ENCODE measurements around the gene ADGRL1. TPM values are rescaled to one million over a fixed set of nuclear protein-coding genes. Genes with fewer than 3 reads are reported as not detected.
"Not testable (repeated sequence)": the region's sequence is repeated elsewhere in the genome, so short reads cannot be mapped to it uniquely, and the experiment has no call there.

The ADGRL1 gene
- total and polyA plus RNA-seq, 10 of the 15 experiments (the other 5 are each of a cell fraction or from before 2014, with no cell fraction given): 0.05 to 4.8 (median 0.71) TPM

GRCh38 chr19:14185691-14186090 lies 20.3 kb downstream of the ADGRL1 start:
- SMC1A ChIA-PET (ENCODE audit: uncharacterized antibody, unreplicated experiment); H2AFZ ChIP-seq (ENCODE audit: control insufficient read depth, low read depth, low read length); H3K4me1 ChIP-seq (ENCODE audit: control insufficient read depth, insufficient read depth, low read length); BruUV-seq (replicated peaks); DNase-seq (ENCODE audit: low read depth, low spot score); H3K9me3 ChIP-seq (replicated peaks; ENCODE audit: control insufficient read depth, insufficient read depth, low read length); FAIRE-seq; in situ Hi-C loops (cut with MboI); H4K20me1 ChIP-seq (ENCODE audit: control insufficient read depth, insufficient read depth); RAD21 ChIA-PET (ENCODE audit: unreplicated experiment); ATAC-seq; H3K27me3 ChIP-seq (replicated peaks in 1 of 2; ENCODE audit: control insufficient read depth in 2 of 2, insufficient read depth in 2 of 2, low read length in 1 of 2); CTCF ChIA-PET; H3K79me2 ChIP-seq (ENCODE audit: control insufficient read depth, insufficient read depth, low read length); H3K4me2 ChIP-seq (ENCODE audit: control insufficient read depth, insufficient read depth); H3K9ac ChIP-seq (ENCODE audit: control insufficient read depth, insufficient read depth, low read length); intact Hi-C loops (cut with micrococcal nuclease; ENCODE audit: unreplicated experiment); H3K36me3 ChIP-seq (ENCODE audit: control insufficient read depth in 2 of 2, insufficient read depth in 2 of 2, low read length in 1 of 2); H3K27ac ChIP-seq (ENCODE audit: control insufficient read depth, insufficient read depth); H3K4me3 ChIP-seq: not testable (repeated sequence)
- POLR2A ChIA-PET: interaction anchor here (0.6 kb wide), 1 partner anchor 107 kb away, joined by 3 read pairs; no protein-coding TSS in a partner anchor
- 60% methylated on average over 1 of the region's 1 CpG for WGBS (ENCODE audit: insufficient coverage, insufficient replicate concordance, low lambda C conversion rate, missing lambda C conversion rate)

DNA sequence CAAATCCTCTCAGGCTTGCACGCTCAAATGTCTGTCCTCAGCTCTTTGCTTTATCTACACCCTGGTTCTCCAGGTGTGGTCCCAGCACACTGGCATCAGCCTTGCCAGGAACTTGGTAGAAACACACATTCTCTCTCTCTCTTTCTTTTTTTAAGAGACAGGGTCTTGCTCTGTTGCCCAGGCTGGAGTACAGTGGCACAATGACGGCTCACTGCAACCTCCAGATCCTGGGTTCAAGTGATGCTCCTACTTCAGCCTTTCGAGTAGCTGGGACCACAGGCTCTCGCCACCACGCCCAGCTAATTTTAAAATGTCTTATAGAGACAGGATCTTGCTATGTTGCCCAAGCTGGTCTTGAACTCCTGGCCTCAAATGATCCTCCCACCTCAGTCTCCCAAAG lies 20.8 kb downstream of the ADGRL1 start:
- CTCF ChIA-PET: interaction anchor here (2.0 kb wide), 1 partner anchor 14 kb away, joined by 5 read pairs; no protein-coding TSS in a partner anchor

More for the DNA sequence above, 20.8 kb downstream of the ADGRL1 start:
- Histone ChIP-seq H3K4me1 (ENCODE audit: control insufficient read depth, insufficient read depth, low read length) (no peaks in the 10 kb centered on the region), H4K20me1 (ENCODE audit: control insufficient read depth, insufficient read depth) (no peaks in the 10 kb centered on the region), H3K27me3 (replicated peaks in 1 of 2; ENCODE audit: control insufficient read depth in 2 of 2, insufficient read depth in 2 of 2, low read length in 1 of 2) (no peaks in the 10 kb centered on the region), H2AFZ (ENCODE audit: control insufficient read depth, low read depth, low read length) (no peak overlapping the region), H3K9me3 (replicated peaks; ENCODE audit: control insufficient read depth, insufficient read depth, low read length) (no peaks in the 10 kb centered on the region), H3K27ac (ENCODE audit: control insufficient read depth, insufficient read depth) (no peak overlapping the region), H3K9ac (ENCODE audit: control insufficient read depth, insufficient read depth, low read length) (no peak overlapping the region), H3K4me2 (ENCODE audit: control insufficient read depth, insufficient read depth) (no peak overlapping the region), H3K79me2 (ENCODE audit: control insufficient read depth, insufficient read depth, low read length) (no peaks in the 10 kb centered on the region), H3K4me3 (no peak overlapping the region), H3K36me3 (ENCODE audit: control insufficient read depth in 2 of 2, insufficient read depth in 2 of 2, low read length in 1 of 2) (no peaks in the 10 kb centered on the region)
- ATAC-seq (no peak), FAIRE-seq (no peak), DNase-seq (ENCODE audit: low read depth, low spot score) (no peak)
- intact Hi-C loops (cut with micrococcal nuclease; ENCODE audit: unreplicated experiment): no loop called here
- in situ Hi-C loops (cut with MboI): no loop called here
- BruUV-seq (replicated peaks): no TSS peak
- TF ChIP-seq FOS (IDR thresholded peaks at IDR 0.05; ENCODE audit: borderline replicate concordance, extremely low read depth, insufficient read length) (no peak), STAT1 (conservative IDR thresholded peaks at IDR 0.05) (no peak), CBX3 (IDR thresholded peaks at IDR 0.05; ENCODE audit: borderline replicate concordance, low read depth) (no peak), ZNF24 (IDR thresholded peaks at IDR 0.05) (no peak)
- RAD21 ChIA-PET (ENCODE audit: unreplicated experiment): no interaction called here
- WGBS (ENCODE audit: insufficient coverage, insufficient replicate concordance, low lambda C conversion rate, missing lambda C conversion rate): 20% methylated on average over 5 of the region's 5 CpGs
- SMC1A ChIA-PET (ENCODE audit: uncharacterized antibody, unreplicated experiment): no interaction called here
- POLR2A ChIA-PET: no interaction called here

Data from GM12878 (cell line).